Hepatocyte (in vitro differentiated cells): ENCODE results near the gene AMPH. TPM values are rescaled to one million over a fixed set of nuclear protein-coding genes. Genes with fewer than 3 reads are reported as not detected.

ENCODE experiments used
- DNase-seq: peaks from one replicate; pipeline ENCODE4 v3.0.0-alpha.2; 2016; ENCODE audit warnings: low spot score
- H2AFZ ChIP-seq: fragments of 200-600 bp; sonication (generic); 2 replicates; pipeline ENCODE4 v1.6.0; 2016; ENCODE audit warnings: antibody characterized with exemption, mild to moderate bottlenecking
- H3K27ac ChIP-seq: fragments of 200-600 bp; sonication (generic); 2 replicates; pipeline ENCODE4 v1.5.1; 2016; ENCODE audit warnings: mild to moderate bottlenecking
- H3K27me3 ChIP-seq: fragments of 200-600 bp; sonication (generic); 2 replicates; pipeline ENCODE4 v1.6.1; 2016
- H3K36me3 ChIP-seq: fragments of 200-600 bp; sonication (generic); replicated peaks from 2 replicates; pipeline ENCODE4 v1.5.1; 2016; ENCODE audit warnings: low read depth; ENCODE audit not compliant: insufficient read depth
- H3K4me1 ChIP-seq: fragments of 200-600 bp; sonication (generic); 2 replicates; pipeline ENCODE4 v1.5.1; 2016; ENCODE audit warnings: mild to moderate bottlenecking, moderate library complexity; ENCODE audit not compliant: insufficient read depth
- H3K4me2 ChIP-seq: fragments of 200-600 bp; sonication (generic); 2 replicates; pipeline ENCODE4 v1.6.0; 2016
- H3K4me3 ChIP-seq: fragments of 200-600 bp; sonication (generic); 2 replicates; pipeline ENCODE4 v1.5.1; 2016; ENCODE audit warnings: mild to moderate bottlenecking
- H3K79me2 ChIP-seq: fragments of 200-600 bp; sonication (generic); 2 replicates; pipeline ENCODE4 v1.6.0; 2017; ENCODE audit warnings: mild to moderate bottlenecking
- H3K9me2 ChIP-seq: fragments of 200-600 bp; sonication (generic); replicated peaks from 2 replicates; pipeline ENCODE4 v1.6.0; 2017; ENCODE audit warnings: mild to moderate bottlenecking; ENCODE audit not compliant: insufficient read depth
- H3K9me3 ChIP-seq: fragments of 200-600 bp; sonication (generic); 2 replicates; pipeline ENCODE4 v1.5.1; 2016; ENCODE audit warnings: low read depth, mild to moderate bottlenecking
- H4K20me1 ChIP-seq: fragments of 200-600 bp; sonication (generic); 2 replicates; pipeline ENCODE4 v1.6.0; 2016; ENCODE audit warnings: mild to moderate bottlenecking; ENCODE audit not compliant: insufficient read depth, poor library complexity, severe bottlenecking
- EZH2 ChIP-seq: fragments of 200-600 bp; sonication (generic); IDR thresholded peaks from 2 replicates; pipeline ENCODE4 v1.6.1; 2016; ENCODE audit warnings: antibody characterized with exemption, mild to moderate bottlenecking, borderline replicate concordance
- EZH2phosphoT487 ChIP-seq: fragments of 200-600 bp; sonication (generic); IDR thresholded peaks from one replicate; pipeline ENCODE4 v1.6.1; 2018; ENCODE audit warnings: antibody characterized with exemption, mild to moderate bottlenecking, low read depth, moderate library complexity; ENCODE audit not compliant: unreplicated experiment, severe bottlenecking
- WGBS: methylation state at CpG from one replicate; pipeline ENCODE4 v1.1.6; 2016; ENCODE audit warnings: low lambda C conversion rate; ENCODE audit errors: missing lambda C conversion rate; 5-methylcytosine and 5-hydroxymethylcytosine counted together
- polyA plus RNA-seq: library from polyadenylated mRNA; unstranded; fragments of >200 nt; fragmentation: Nextera tagmentation; extraction: Ambion mirVana; gene quantifications from 2 replicates; pipeline ENCODE4 v1.2.1, GENCODE V29; 2016
- total RNA-seq: library from RNA; depleted of rRNA; stranded (reverse); fragments of >200 nt; gene quantifications from 2 replicates; pipeline ENCODE4 v1.2.3, GENCODE V29; 2014
- TF ChIP-seq, protein P1 (sequence below): fragments of 200-600 bp; sonication (generic); IDR thresholded peaks from 2 replicates; pipeline ENCODE4 v1.5.1; 2016; ENCODE audit warnings: antibody characterized with exemption, mild to moderate bottlenecking; ENCODE audit not compliant: poor library complexity

Gene AMPH
- total and polyA plus RNA-seq, 2 experiments from 2014 or later = 2.0 to 2.8 TPM

DNA sequence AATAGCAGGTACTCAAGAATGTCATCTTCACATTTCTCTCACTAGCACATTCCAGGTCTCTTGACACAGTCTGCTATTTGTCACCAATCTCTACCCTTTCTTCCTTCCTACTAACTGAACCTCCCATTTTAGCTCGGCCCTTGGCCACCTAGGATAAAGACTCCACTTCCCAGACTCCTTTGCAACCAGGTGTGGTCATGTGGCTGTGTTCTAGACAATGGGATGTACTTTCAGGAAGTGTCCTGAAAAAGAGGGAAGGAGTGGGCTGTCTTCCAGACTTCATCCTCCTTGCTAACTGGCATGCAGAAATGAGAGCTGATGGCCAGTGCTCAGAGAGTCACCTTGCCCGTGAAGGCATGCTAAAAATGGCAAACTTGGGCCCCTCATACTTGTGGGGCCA, 139.2 kb downstream of the AMPH start:
- no peaks in the 10 kb centered on the region for H4K20me1 ChIP-seq
- H2AFZ ChIP-seq = no peak overlapping the region
- no peak for DNase-seq
- TF ChIP-seq, protein P1, sequence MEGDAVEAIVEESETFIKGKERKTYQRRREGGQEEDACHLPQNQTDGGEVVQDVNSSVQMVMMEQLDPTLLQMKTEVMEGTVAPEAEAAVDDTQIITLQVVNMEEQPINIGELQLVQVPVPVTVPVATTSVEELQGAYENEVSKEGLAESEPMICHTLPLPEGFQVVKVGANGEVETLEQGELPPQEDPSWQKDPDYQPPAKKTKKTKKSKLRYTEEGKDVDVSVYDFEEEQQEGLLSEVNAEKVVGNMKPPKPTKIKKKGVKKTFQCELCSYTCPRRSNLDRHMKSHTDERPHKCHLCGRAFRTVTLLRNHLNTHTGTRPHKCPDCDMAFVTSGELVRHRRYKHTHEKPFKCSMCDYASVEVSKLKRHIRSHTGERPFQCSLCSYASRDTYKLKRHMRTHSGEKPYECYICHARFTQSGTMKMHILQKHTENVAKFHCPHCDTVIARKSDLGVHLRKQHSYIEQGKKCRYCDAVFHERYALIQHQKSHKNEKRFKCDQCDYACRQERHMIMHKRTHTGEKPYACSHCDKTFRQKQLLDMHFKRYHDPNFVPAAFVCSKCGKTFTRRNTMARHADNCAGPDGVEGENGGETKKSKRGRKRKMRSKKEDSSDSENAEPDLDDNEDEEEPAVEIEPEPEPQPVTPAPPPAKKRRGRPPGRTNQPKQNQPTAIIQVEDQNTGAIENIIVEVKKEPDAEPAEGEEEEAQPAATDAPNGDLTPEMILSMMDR = no peak
- no peak for TF ChIP-seq EZH2
- no peak for TF ChIP-seq EZH2phosphoT487
- H3K4me1 ChIP-seq = no peaks in the 10 kb centered on the region
- 73% methylated on average over 2 of the region's 2 CpGs for WGBS
- H3K79me2 ChIP-seq = no peaks in the 10 kb centered on the region
- no peak overlapping the region for H3K4me3 ChIP-seq
- no peak overlapping the region for H3K27ac ChIP-seq
- no peaks in the 10 kb centered on the region for H3K9me3 ChIP-seq
- H3K36me3 ChIP-seq = no peaks in the 10 kb centered on the region
- H3K9me2 ChIP-seq = no peaks in the 10 kb centered on the region
- H3K4me2 ChIP-seq = no peak overlapping the region
- no peaks in the 10 kb centered on the region for H3K27me3 ChIP-seq

DNA sequence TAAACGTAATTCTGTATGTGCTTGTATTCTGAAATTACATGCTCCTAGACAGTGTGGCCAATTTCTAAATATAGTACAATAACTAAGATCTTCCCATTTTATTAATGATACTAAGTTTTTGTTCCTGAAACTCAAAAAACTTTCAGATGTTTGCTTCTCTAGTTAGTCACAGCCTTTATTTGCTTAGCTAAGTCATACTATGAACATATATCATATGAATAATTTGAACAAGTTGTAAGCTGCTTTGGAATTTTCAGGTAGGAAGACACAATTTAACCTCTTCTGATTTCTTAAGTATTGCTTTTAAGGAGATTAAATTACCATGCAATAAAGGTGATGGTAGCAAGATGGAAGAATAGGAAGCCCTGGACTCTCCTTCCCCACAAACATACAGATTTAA, 148.7 kb downstream of the AMPH start:
- DNase-seq = no peak
- no peaks in the 10 kb centered on the region for H3K27me3 ChIP-seq
- H3K9me3 ChIP-seq = no peaks in the 10 kb centered on the region
- no peak overlapping the region for H2AFZ ChIP-seq
- H3K4me3 ChIP-seq = no peak overlapping the region
- no peaks in the 10 kb centered on the region for H3K79me2 ChIP-seq
- no peak overlapping the region for H3K4me2 ChIP-seq
- no peaks in the 10 kb centered on the region for H4K20me1 ChIP-seq
- H3K27ac ChIP-seq = no peak overlapping the region
- WGBS = 78% methylated on average over 1 of the region's 1 CpG
- TF ChIP-seq, protein P1 = no peak
- TF ChIP-seq EZH2phosphoT487 (no peak), EZH2 (no peak)
- H3K9me2 ChIP-seq = no peaks in the 10 kb centered on the region
- H3K4me1 ChIP-seq = no peaks in the 10 kb centered on the region
- no peaks in the 10 kb centered on the region for H3K36me3 ChIP-seq

DNA sequence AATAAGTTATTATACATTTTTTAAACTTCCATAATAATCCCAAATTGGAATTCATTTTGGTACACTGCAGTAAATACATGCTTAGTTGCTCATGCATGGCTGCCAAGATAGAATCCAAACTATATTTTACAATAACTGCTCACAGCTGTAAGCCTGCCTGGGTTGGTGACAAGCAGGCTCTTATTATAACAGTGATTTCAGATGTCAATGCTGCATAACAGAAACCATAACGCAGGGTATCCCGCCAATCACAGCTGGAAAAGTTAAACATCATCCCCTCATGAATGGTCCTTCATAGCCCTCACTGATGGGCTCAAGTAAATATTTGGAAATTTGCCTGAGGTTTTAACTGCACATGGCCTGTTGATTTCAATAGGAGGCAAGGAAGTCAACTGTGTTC, 149.8 kb downstream of the AMPH start:
- no peak overlapping the region for H3K4me2 ChIP-seq
- DNase-seq = no peak
- TF ChIP-seq, protein P1 = no peak
- TF ChIP-seq EZH2phosphoT487 (no peak), EZH2 (no peak)

DNA sequence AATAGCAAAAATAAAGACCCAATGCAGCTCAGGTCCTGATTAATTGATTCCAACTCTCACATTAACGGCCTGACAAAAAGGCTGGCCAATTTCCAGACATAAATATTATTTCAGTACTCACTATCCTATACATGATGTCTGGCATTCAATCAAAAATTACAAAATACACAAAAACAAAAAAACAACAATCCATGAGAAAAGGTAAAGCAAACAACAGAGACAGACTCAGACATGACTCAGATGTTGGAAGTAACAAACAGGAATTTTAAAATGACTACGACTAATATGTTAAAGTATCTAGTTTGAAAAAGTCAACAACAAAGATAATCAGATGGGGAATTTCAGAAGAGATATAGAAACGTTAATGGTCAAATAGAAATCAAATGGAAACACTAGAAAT, 152.8 kb downstream of the AMPH start:
- TF ChIP-seq, protein P1 = no peak
- no peak for TF ChIP-seq EZH2
- TF ChIP-seq EZH2phosphoT487 = no peak
- Histone ChIP-seq H3K79me2 (no peaks in the 10 kb centered on the region), H3K27me3 (no peaks in the 10 kb centered on the region), H3K4me1 (no peaks in the 10 kb centered on the region), H3K27ac (no peak overlapping the region), H4K20me1 (no peaks in the 10 kb centered on the region), H3K9me3 (no peaks in the 10 kb centered on the region), H3K4me3 (no peak overlapping the region), H2AFZ (no peak overlapping the region), H3K4me2 (no peak overlapping the region), H3K9me2 (no peaks in the 10 kb centered on the region), H3K36me3 (no peaks in the 10 kb centered on the region)
- no peak for DNase-seq
- 42% methylated on average over 3 of the region's 3 CpGs for WGBS

More for the DNA sequence above, 149.8 kb downstream of the AMPH start:
- 86% methylated on average over 2 of the region's 2 CpGs for WGBS
- H4K20me1 ChIP-seq = no peaks in the 10 kb centered on the region
- no peaks in the 10 kb centered on the region for H3K9me3 ChIP-seq
- no peaks in the 10 kb centered on the region for H3K27me3 ChIP-seq
- no peak overlapping the region for H3K4me3 ChIP-seq
- no peaks in the 10 kb centered on the region for H3K4me1 ChIP-seq
- no peaks in the 10 kb centered on the region for H3K9me2 ChIP-seq
- no peak overlapping the region for H3K27ac ChIP-seq
- no peaks in the 10 kb centered on the region for H3K79me2 ChIP-seq
- H3K36me3 ChIP-seq = no peaks in the 10 kb centered on the region
- no peak overlapping the region for H2AFZ ChIP-seq
